OCI-M1 (cell line): ENCODE results near the gene RPSA.

ENCODE experiments used
- DNase-seq: peaks from one replicate; lab custom pipeline; 2025; lab: John Stamatoyannopoulos, UW

Gene RPSA

GRCh38 chr3:39456159-39456558, 49.6 kb downstream of the RPSA start:
- no peak for DNase-seq

GRCh38 chr3:39457361-39457760, 50.8 kb downstream of the RPSA start:
- no peak for DNase-seq

GRCh38 chr3:39458579-39458978, 52.1 kb downstream of the RPSA start:
- DNase-seq = peak; percentile 8

GRCh38 chr3:39460677-39461076, 54.2 kb downstream of the RPSA start:
- DNase-seq = no peak
